Stimulated activated CD8-positive, alpha-beta memory T cell treated with anti-CD3 and anti-CD28 coated beads, Interleukin-4, amount 100 ng/mL, for 48 hours (primary cell): ENCODE measurements around the gene GGTLC3.
"Not testable (repeated sequence)": the region's sequence is repeated elsewhere in the genome, so short reads cannot be mapped to it uniquely, and the experiment has no call there.

Experiments
- DNase-seq: peaks from one replicate; pipeline ENCODE4 v3.0.0-alpha.2; 2020

Gene GGTLC3

GRCh38 chr22:18512378-18512777 lies 5.6 kb downstream of the GGTLC3 start:
- not testable (repeated sequence) for DNase-seq

DNA sequence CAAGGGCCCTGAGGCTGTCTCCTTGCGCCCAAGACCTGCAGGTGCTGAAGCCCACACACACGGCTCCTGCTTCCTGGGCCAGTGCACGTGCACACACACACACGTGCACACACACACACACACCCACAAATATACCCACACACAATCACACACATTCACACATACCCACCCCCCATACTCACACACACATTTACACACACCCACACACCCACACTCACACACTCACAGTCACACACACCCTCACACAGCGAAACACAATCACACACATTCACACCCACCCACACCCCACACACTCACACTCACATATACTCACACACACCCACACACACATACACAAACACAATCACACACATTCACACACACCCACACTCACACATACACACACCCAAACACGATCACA lies 6.6 kb downstream of the GGTLC3 start:
- DNase-seq, result not testable (repeated sequence)

DNA sequence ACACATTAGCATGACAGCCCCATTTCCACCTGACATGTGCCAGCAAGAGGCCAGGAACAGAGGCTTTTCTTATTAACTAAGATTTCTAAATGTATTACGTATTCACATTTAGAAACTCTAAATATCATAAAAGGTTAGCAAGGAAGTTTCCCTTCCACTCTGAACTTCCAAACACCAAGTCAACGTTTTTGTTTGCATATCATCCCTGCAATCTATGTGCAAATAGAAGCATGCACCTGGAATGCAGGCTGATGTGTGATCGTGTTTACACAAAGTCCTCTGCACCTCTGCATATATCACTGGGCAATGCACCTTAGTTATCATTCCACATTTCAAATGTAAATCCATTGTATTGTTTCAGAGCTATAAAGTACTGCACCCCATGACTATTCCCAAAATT lies 21.7 kb downstream of the GGTLC3 start:
- not testable (repeated sequence) for DNase-seq
